ENCODE data around the gene ATP1B1. TPM values are rescaled to one million over a fixed set of nuclear protein-coding genes. Genes with fewer than 3 reads are reported as not detected.

ATP1B1 gene
- 1 to 10 TPM; 3.3 to 3.5 TPM for total RNA-seq
- polyA plus RNA-seq: 1 to 10 TPM; 1.2 to 1.6 TPM

- Histone ChIP-seq H3K27ac (ENCODE audit: low read depth, low read length) (peak within 1 kb of the TSS; percentile 23), H3K4me3 (ENCODE audit: low read length in 2 of 2) (peak within 1 kb of the TSS; percentile 57 to 70), H3K4me1 (ENCODE audit: insufficient read depth, low read length) (peaks cover 27% of the 10 kb centered on the region), H3K27me3 (ENCODE audit: insufficient read depth, low read length) (no peaks in the 10 kb centered on the region), H3K9me3 (ENCODE audit: control insufficient read depth in 1 of 2, low read length in 2 of 2) (no peaks in the 10 kb centered on the region), H3K36me3 (ENCODE audit: insufficient read depth, low read length) (no peaks in the 10 kb centered on the region)
- ChIA-PET CTCF (ENCODE audit: partially characterized antibody) (no interaction called here), POLR2A (ENCODE audit: partially characterized antibody) (interaction anchor here (1.6 kb wide), 1 partner anchor 14 kb away, joined by 6 read pairs; no protein-coding TSS in a partner anchor)
- intact Hi-C loops (cut with micrococcal nuclease): loop anchor here (2.0 to 10.0 kb wide), 6 partner anchors 261 to 1169 kb away; partner anchors contain the start of genes BLZF1, DCAF6, METTL18 and MPC2
- peak within 1 kb of the TSS; percentile 78 to 97 (median 90) for H3K4me3 Mint-ChIP-seq
- peak; percentile 72 to 84 (median 78) for DNase-seq
- peaks cover 0 to 7% of the 10 kb centered on the region in 2 donors for H3K36me3 Mint-ChIP-seq
- H3K27ac Mint-ChIP-seq: peak within 1 kb of the TSS; percentile 58 to 88 (median 78)
- H3K27me3 Mint-ChIP-seq: peaks cover 2 to 4% of the 10 kb centered on the region in 2 donors
- H3K4me1 Mint-ChIP-seq: peaks cover 20 to 49% (median 34%) of the 10 kb centered on the region in 4 donors
- no peaks in the 10 kb centered on the region for H3K9me3 Mint-ChIP-seq
These were observed at the start of gene ATP1B1 for GRCh38 chr1:169106095-169106920. TSS of gene ATP1B1 (plus strand) at chr1:169106690. CDS start at chr1:169106830, 140 bp downstream.

GRCh38 chr1:169059421-169059820, 47.1 kb upstream of the ATP1B1 start:
- Histone ChIP-seq H3K4me3 (ENCODE audit: low read length in 2 of 2) (no peak overlapping the region), H3K4me1 (ENCODE audit: insufficient read depth, low read length) (no peaks in the 10 kb centered on the region), H3K27me3 (ENCODE audit: insufficient read depth, low read length) (no peaks in the 10 kb centered on the region), H3K27ac (ENCODE audit: low read depth, low read length) (no peak overlapping the region), H3K9me3 (ENCODE audit: control insufficient read depth in 1 of 2, low read length in 2 of 2) (no peaks in the 10 kb centered on the region), H3K36me3 (ENCODE audit: insufficient read depth, low read length) (no peaks in the 10 kb centered on the region)
- no peak overlapping the region for H3K4me3 Mint-ChIP-seq
- peaks cover 0 to 2% of the 10 kb centered on the region in 2 donors for H3K27me3 Mint-ChIP-seq
- H3K27ac Mint-ChIP-seq: no peak overlapping the region
- CTCF ChIA-PET (ENCODE audit: partially characterized antibody): no interaction called here
- POLR2A ChIA-PET (ENCODE audit: partially characterized antibody): no interaction called here
- intact Hi-C loops (cut with micrococcal nuclease): no loop called here
- DNase-seq: no peak
- no peaks in the 10 kb centered on the region for H3K36me3 Mint-ChIP-seq
- H3K4me1 Mint-ChIP-seq: peaks cover 0 to 4% (median 1%) of the 10 kb centered on the region in 4 donors
- H3K9me3 Mint-ChIP-seq: peaks cover 0 to 7% (median 2%) of the 10 kb centered on the region in 8 donors

- H3K4me3 ChIP-seq (ENCODE audit: low read length in 2 of 2): no peak overlapping the region
- no peak overlapping the region for H3K27ac Mint-ChIP-seq
- no peaks in the 10 kb centered on the region for H3K36me3 ChIP-seq (ENCODE audit: insufficient read depth, low read length)
- intact Hi-C loops (cut with micrococcal nuclease): no loop called here
- H3K9me3 ChIP-seq (ENCODE audit: control insufficient read depth in 1 of 2, low read length in 2 of 2): no peaks in the 10 kb centered on the region
- H3K36me3 Mint-ChIP-seq: no peaks in the 10 kb centered on the region
- H3K9me3 Mint-ChIP-seq: peaks cover 0 to 9% (median 2%) of the 10 kb centered on the region in 8 donors
- H3K4me1 ChIP-seq (ENCODE audit: insufficient read depth, low read length): no peaks in the 10 kb centered on the region
- peaks cover 0 to 4% (median 1%) of the 10 kb centered on the region in 4 donors for H3K4me1 Mint-ChIP-seq
- H3K4me3 Mint-ChIP-seq: no peak overlapping the region
- ChIA-PET CTCF (ENCODE audit: partially characterized antibody) (no interaction called here), POLR2A (ENCODE audit: partially characterized antibody) (no interaction called here)
- DNase-seq: no peak
- H3K27me3 Mint-ChIP-seq: peaks cover 0 to 2% of the 10 kb centered on the region in 2 donors
- H3K27ac ChIP-seq (ENCODE audit: low read depth, low read length): no peak overlapping the region
- no peaks in the 10 kb centered on the region for H3K27me3 ChIP-seq (ENCODE audit: insufficient read depth, low read length)
These were observed 46.3 kb upstream of the ATP1B1 start for GRCh38 chr1:169060043-169060722.

GRCh38 chr1:169060919-169061639, 45.4 kb upstream of the ATP1B1 start:
- Histone ChIP-seq H3K4me3 (ENCODE audit: low read length in 2 of 2) (no peak overlapping the region), H3K36me3 (ENCODE audit: insufficient read depth, low read length) (no peaks in the 10 kb centered on the region), H3K27me3 (ENCODE audit: insufficient read depth, low read length) (no peaks in the 10 kb centered on the region), H3K27ac (ENCODE audit: low read depth, low read length) (no peak overlapping the region), H3K9me3 (ENCODE audit: control insufficient read depth in 1 of 2, low read length in 2 of 2) (no peaks in the 10 kb centered on the region), H3K4me1 (ENCODE audit: insufficient read depth, low read length) (no peaks in the 10 kb centered on the region)
- no peak for DNase-seq
- CTCF ChIA-PET (ENCODE audit: partially characterized antibody): interaction anchor here (1.3 kb wide), 1 partner anchor 458 kb away, joined by 3 read pairs; no protein-coding TSS in a partner anchor
- H3K36me3 Mint-ChIP-seq: no peaks in the 10 kb centered on the region
- no peak overlapping the region for H3K27ac Mint-ChIP-seq
- H3K27me3 Mint-ChIP-seq: peaks cover 0 to 2% of the 10 kb centered on the region in 2 donors
- POLR2A ChIA-PET (ENCODE audit: partially characterized antibody): no interaction called here
- peaks cover 0 to 4% (median 1%) of the 10 kb centered on the region in 4 donors for H3K4me1 Mint-ChIP-seq
- intact Hi-C loops (cut with micrococcal nuclease): no loop called here
- peaks cover 0 to 16% (median 3%) of the 10 kb centered on the region in 8 donors for H3K9me3 Mint-ChIP-seq
- H3K4me3 Mint-ChIP-seq: no peak overlapping the region

- Mint-ChIP-seq H3K4me1 (peaks cover 0 to 4% (median 1%) of the 10 kb centered on the region in 4 donors), H3K36me3 (no peaks in the 10 kb centered on the region), H3K4me3 (no peak overlapping the region), H3K27me3 (peaks cover 0 to 2% of the 10 kb centered on the region in 2 donors), H3K27ac (no peak overlapping the region), H3K9me3 (peaks cover 0 to 24% (median 6%) of the 10 kb centered on the region in 8 donors)
- Histone ChIP-seq H3K4me1 (ENCODE audit: insufficient read depth, low read length) (no peaks in the 10 kb centered on the region), H3K27ac (ENCODE audit: low read depth, low read length) (no peak overlapping the region), H3K9me3 (ENCODE audit: control insufficient read depth in 1 of 2, low read length in 2 of 2) (peaks cover 0 to 3% of the 10 kb centered on the region in 2 donors), H3K27me3 (ENCODE audit: insufficient read depth, low read length) (no peaks in the 10 kb centered on the region), H3K4me3 (ENCODE audit: low read length in 2 of 2) (no peak overlapping the region), H3K36me3 (ENCODE audit: insufficient read depth, low read length) (no peaks in the 10 kb centered on the region)
- no peak for DNase-seq
- POLR2A ChIA-PET (ENCODE audit: partially characterized antibody): no interaction called here
- CTCF ChIA-PET (ENCODE audit: partially characterized antibody): no interaction called here
- intact Hi-C loops (cut with micrococcal nuclease): no loop called here
These were observed 44.3 kb upstream of the ATP1B1 start for GRCh38 chr1:169062152-169062551.

- Histone ChIP-seq H3K27me3 (ENCODE audit: insufficient read depth, low read length) (no peaks in the 10 kb centered on the region), H3K4me1 (ENCODE audit: insufficient read depth, low read length) (no peaks in the 10 kb centered on the region), H3K36me3 (ENCODE audit: insufficient read depth, low read length) (no peaks in the 10 kb centered on the region), H3K4me3 (ENCODE audit: low read length in 2 of 2) (no peak overlapping the region), H3K27ac (ENCODE audit: low read depth, low read length) (no peak overlapping the region), H3K9me3 (ENCODE audit: control insufficient read depth in 1 of 2, low read length in 2 of 2) (peaks cover 0 to 4% of the 10 kb centered on the region in 2 donors)
- DNase-seq: no peak
- H3K4me3 Mint-ChIP-seq: no peak overlapping the region
- H3K4me1 Mint-ChIP-seq: peaks cover 0 to 4% (median 1%) of the 10 kb centered on the region in 4 donors
- intact Hi-C loops (cut with micrococcal nuclease): no loop called here
- no peaks in the 10 kb centered on the region for H3K36me3 Mint-ChIP-seq
- no peak overlapping the region for H3K27ac Mint-ChIP-seq
- CTCF ChIA-PET (ENCODE audit: partially characterized antibody): no interaction called here
- peaks cover 0 to 2% of the 10 kb centered on the region in 2 donors for H3K27me3 Mint-ChIP-seq
- H3K9me3 Mint-ChIP-seq: peaks cover 0 to 35% (median 9%) of the 10 kb centered on the region in 8 donors
- POLR2A ChIA-PET (ENCODE audit: partially characterized antibody): no interaction called here
These were observed 42.4 kb upstream of the ATP1B1 start for GRCh38 chr1:169064103-169064502.
